HEK293T (cell line): ENCODE results near the gene RPL10A.

Experiments used
- BHLHE40 ChIP-seq: fragments of 450-650 bp; IDR thresholded peaks from 2 replicates; pipeline ENCODE4 v1.6.1; 2016; ENCODE audit warnings: mild to moderate bottlenecking, moderate library complexity, borderline replicate concordance
- FOXK2 ChIP-seq: fragments of 450-650 bp; IDR thresholded peaks from 2 replicates; pipeline ENCODE4 v1.6.1; 2016; ENCODE audit warnings: mild to moderate bottlenecking
- FOXM1 ChIP-seq: fragments of 450-650 bp; IDR thresholded peaks from 2 replicates; pipeline ENCODE4 v1.6.1; 2017; ENCODE audit warnings: mild to moderate bottlenecking, borderline replicate concordance
- HDGF ChIP-seq: fragments of 450-650 bp; IDR thresholded peaks from 2 replicates; pipeline ENCODE4 v1.6.1; 2017; ENCODE audit warnings: antibody characterized with exemption, borderline replicate concordance
- LEF1 ChIP-seq: fragments of 450-650 bp; IDR thresholded peaks from 2 replicates; pipeline ENCODE4 v1.6.1; 2017; ENCODE audit warnings: mild to moderate bottlenecking, borderline replicate concordance
- SP1 ChIP-seq: fragments of 450-650 bp; IDR thresholded peaks from 2 replicates; pipeline ENCODE4 v1.6.1; 2017
- SUZ12 ChIP-seq: fragments of 450-650 bp; IDR thresholded peaks from 2 replicates; pipeline ENCODE4 v1.6.1; 2016; ENCODE audit warnings: mild to moderate bottlenecking
- TF ChIP-seq, protein P1 (sequence below): fragments of 450-650 bp; IDR thresholded peaks from 2 replicates; pipeline ENCODE4 v1.6.1; 2016

DNA sequence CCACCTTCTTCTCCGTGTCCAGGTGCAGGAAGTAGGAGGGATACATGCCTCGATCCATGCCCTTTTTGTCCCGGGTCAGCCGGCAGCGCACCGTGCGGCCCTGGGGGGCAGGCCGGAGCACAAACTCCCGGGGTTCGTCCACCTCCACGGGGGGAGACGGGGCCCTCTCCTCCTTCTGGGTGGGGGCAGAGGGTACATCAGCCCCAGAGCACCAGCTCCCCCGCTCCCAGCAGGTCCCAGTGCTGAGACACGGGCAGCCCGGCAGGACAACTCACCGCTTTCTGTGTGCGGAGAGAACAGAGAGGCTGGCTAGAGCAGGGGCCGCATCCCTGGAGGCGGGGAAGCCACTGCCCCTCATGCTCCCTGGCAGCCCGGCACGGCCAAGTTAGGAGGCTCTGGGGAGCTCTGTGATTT is 37.8 kb downstream of the RPL10A start:
- no peak for TF ChIP-seq BHLHE40
- TF ChIP-seq, protein P1, sequence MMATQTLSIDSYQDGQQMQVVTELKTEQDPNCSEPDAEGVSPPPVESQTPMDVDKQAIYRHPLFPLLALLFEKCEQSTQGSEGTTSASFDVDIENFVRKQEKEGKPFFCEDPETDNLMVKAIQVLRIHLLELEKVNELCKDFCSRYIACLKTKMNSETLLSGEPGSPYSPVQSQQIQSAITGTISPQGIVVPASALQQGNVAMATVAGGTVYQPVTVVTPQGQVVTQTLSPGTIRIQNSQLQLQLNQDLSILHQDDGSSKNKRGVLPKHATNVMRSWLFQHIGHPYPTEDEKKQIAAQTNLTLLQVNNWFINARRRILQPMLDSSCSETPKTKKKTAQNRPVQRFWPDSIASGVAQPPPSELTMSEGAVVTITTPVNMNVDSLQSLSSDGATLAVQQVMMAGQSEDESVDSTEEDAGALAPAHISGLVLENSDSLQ = no peak
- TF ChIP-seq FOXM1 = no peak
- no peak for TF ChIP-seq SUZ12
- TF ChIP-seq LEF1 = no peak
- TF ChIP-seq FOXK2 = no peak
- no peak for TF ChIP-seq SP1
- TF ChIP-seq HDGF = no peak
